Measurements from ENCODE around the gene ADAM23. TPM values are rescaled to one million over a fixed set of nuclear protein-coding genes. Genes with fewer than 3 reads are reported as not detected.

The ADAM23 gene
- total and polyA plus RNA-seq, 2 experiments from 2014 or later, result 11.8 to 15.9 TPM

GRCh38 chr2:206611736-206612135 is 168.4 kb downstream of the ADAM23 start:
- no peaks in the 10 kb centered on the region for H3K4me1 ChIP-seq (ENCODE audit: insufficient read depth)
- H2AFZ ChIP-seq, result no peak overlapping the region
- H3K27me3 ChIP-seq (ENCODE audit: insufficient read depth), result no peaks in the 10 kb centered on the region
- Mint-ChIP-seq H3K9me3 (no peaks in the 10 kb centered on the region), H3K27me3 (ENCODE audit: insufficient read depth, low read depth, poor library complexity) (peaks cover 4% of the 10 kb centered on the region), H3K36me3 (ENCODE audit: low read depth) (peaks cover 3% of the 10 kb centered on the region; the same call in 2 of the 3 replicates), H3K4me3 (no peak overlapping the region), H3K4me1 (peaks cover 2% of the 10 kb centered on the region; the same call in 1 of the 3 replicates), H3K27ac (peak overlapping the region; percentile 28; the same call in 1 of the 2 replicates)
- H3K9me2 ChIP-seq (ENCODE audit: insufficient read depth), result no peaks in the 10 kb centered on the region
- ATAC-seq (peak; percentile 61), DNase-seq (ENCODE audit: low spot score) (peak; percentile 11)
- TF ChIP-seq ZNF114 (CRISPR knock-in tag; IDR thresholded peaks at IDR 0.05) (no peak), ETS1 (IDR thresholded peaks at IDR 0.05) (no peak), CREB1 (CRISPR knock-in tag; IDR thresholded peaks at IDR 0.05; ENCODE audit: low read depth) (no peak), POLR2AphosphoS5 (IDR thresholded peaks at IDR 0.05; ENCODE audit: low read depth) (no peak), REST (IDR thresholded peaks at IDR 0.05; ENCODE audit: unreplicated experiment) (no peak), JUNB (IDR thresholded peaks at IDR 0.05; ENCODE audit: unreplicated experiment) (no peak), EZH2 (IDR thresholded peaks at IDR 0.05; ENCODE audit: low read depth, unreplicated experiment) (no peak), EZH2phosphoT487 (IDR thresholded peaks at IDR 0.05; ENCODE audit: unreplicated experiment) (no peak), ZNF462 (CRISPR knock-in tag; IDR thresholded peaks at IDR 0.05) (no peak), CTCF (conservative IDR thresholded peaks at IDR 0.05; ENCODE audit: low read depth in 2 of 2) (no peak), STAT1 (IDR thresholded peaks at IDR 0.05; ENCODE audit: unreplicated experiment) (no peak), ZNF331 (CRISPR knock-in tag; IDR thresholded peaks at IDR 0.05; ENCODE audit: low read depth) (no peak), NANOG (IDR thresholded peaks at IDR 0.05; ENCODE audit: borderline replicate concordance) (no peak)
- no peaks in the 10 kb centered on the region for H3K36me3 ChIP-seq (ENCODE audit: insufficient read depth)
- no peak overlapping the region for H3K4me2 ChIP-seq
- no peak overlapping the region for H3K4me3 ChIP-seq
- H3F3A ChIP-seq (replicated peaks; ENCODE audit: low read depth), result no peaks in the 10 kb centered on the region
- H4K20me1 ChIP-seq (replicated peaks; ENCODE audit: insufficient read depth), result no peaks in the 10 kb centered on the region
- no peak overlapping the region for H3K27ac ChIP-seq (ENCODE audit: low read depth)
- no peaks in the 10 kb centered on the region for H3K79me2 ChIP-seq (replicated peaks; ENCODE audit: insufficient read depth)

Measured in GM23338 (cell line).